Stromal cell of bone marrow (primary cell): ENCODE results near the gene PPP2R3A.

ENCODE experiments used
- DNase-seq: peaks from one replicate; pipeline ENCODE4 v3.0.0-alpha.2; 2012; ENCODE audit warnings: low read depth

The PPP2R3A gene

DNA sequence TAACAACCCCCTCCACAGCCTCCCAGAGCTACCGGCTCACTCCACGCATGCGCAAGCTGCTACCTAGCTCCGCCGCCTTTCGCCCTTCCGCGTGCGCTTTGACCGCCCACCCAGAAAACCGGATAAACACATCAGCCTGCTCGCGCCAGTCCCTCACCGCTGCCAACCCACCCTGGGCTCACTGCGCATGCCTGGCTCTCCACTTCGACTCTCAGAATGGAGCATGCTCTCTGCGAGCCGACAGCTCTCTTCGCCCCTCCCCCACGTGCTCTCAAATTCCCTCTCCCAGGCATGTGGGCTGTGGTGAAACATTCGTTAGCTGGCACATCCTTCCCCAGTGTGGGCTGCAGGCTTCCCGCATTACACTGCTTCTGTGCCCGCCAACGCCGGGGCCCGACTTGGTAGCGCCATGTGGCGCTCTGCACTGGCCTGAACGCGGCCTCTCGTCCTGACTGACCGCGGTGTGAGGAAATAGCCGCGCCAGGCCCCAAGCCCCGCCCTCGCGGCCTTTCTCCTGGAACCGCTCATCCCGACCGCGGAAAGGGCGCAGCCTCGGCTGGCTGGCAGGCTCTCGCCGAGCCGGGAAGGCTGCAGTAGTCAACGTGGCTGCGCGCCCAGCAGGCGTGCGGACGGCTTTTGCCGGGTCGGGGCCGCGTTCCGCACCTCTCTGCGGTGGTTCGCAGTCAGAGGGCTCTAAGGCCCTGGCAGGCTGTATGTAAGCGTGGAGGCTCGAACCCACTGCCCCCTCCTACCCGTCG lies 231.1 kb downstream of the PPP2R3A start:
- peak; percentile 99 for DNase-seq

- DNase-seq, result no peak
Observed at GRCh38 chr3:136197159-136197793, 231.7 kb downstream of the PPP2R3A start.
